ENCODE measurements around the gene SERAC1. TPM values are rescaled to one million over a fixed set of nuclear protein-coding genes. Genes with fewer than 3 reads are reported as not detected.

SERAC1 gene
- total and polyA plus RNA-seq, 7 donors, result 3.6 to 15.0 (median 9.6) TPM

GRCh38 chr6:158194487-158195280 lies 26.6 kb upstream of the SERAC1 start:
- Histone ChIP-seq H3K4me3 (no peak overlapping the region), H3K9me3 (no peaks in the 10 kb centered on the region), H3K4me1 (no peaks in the 10 kb centered on the region), H3K36me3 (peaks cover 0 to 26% (median 8%) of the 10 kb centered on the region in 4 donors), H3K27ac (no peak overlapping the region), H3K27me3 (no peaks in the 10 kb centered on the region)
- 55 to 86% methylated on average over 4 of the region's 4 CpGs for WGBS, 2 donors
- TF ChIP-seq EP300 (IDR thresholded peaks at IDR 0.05), result no peak
- no peak for TF ChIP-seq POLR2A (IDR thresholded peaks at IDR 0.05)
- no peak for TF ChIP-seq CTCF (IDR thresholded peaks at IDR 0.05)
- TF ChIP-seq POLR2AphosphoS5 (IDR thresholded peaks at IDR 0.05), result no peak
- intact Hi-C loops (cut with DNase I), result no loop called here
- no peak for DNase-seq

GRCh38 chr6:158191761-158192160 lies 23.7 kb upstream of the SERAC1 start:
- no peaks in the 10 kb centered on the region for H3K9me3 ChIP-seq
- intact Hi-C loops (cut with DNase I), result no loop called here
- no peak overlapping the region for H3K27ac ChIP-seq
- TF ChIP-seq CTCF (IDR thresholded peaks at IDR 0.05) (no peak), POLR2AphosphoS5 (IDR thresholded peaks at IDR 0.05) (no peak), EP300 (IDR thresholded peaks at IDR 0.05) (no peak), POLR2A (IDR thresholded peaks at IDR 0.05) (no peak)
- DNase-seq, result no peak
- no peaks in the 10 kb centered on the region for H3K4me1 ChIP-seq
- no peak overlapping the region for H3K4me3 ChIP-seq
- H3K36me3 ChIP-seq, result peaks cover 0 to 40% (median 10%) of the 10 kb centered on the region in 4 donors
- H3K27me3 ChIP-seq, result no peaks in the 10 kb centered on the region
- WGBS, 2 donors, result 94 to 96% methylated on average over 4 of the region's 4 CpGs

GRCh38 chr6:158191032-158191431 lies 23.0 kb upstream of the SERAC1 start:
- Histone ChIP-seq H3K9me3 (no peaks in the 10 kb centered on the region), H3K27me3 (no peaks in the 10 kb centered on the region), H3K36me3 (peaks cover 0 to 43% (median 10%) of the 10 kb centered on the region in 4 donors), H3K4me1 (no peaks in the 10 kb centered on the region), H3K27ac (no peak overlapping the region), H3K4me3 (no peak overlapping the region)
- no peak for DNase-seq
- TF ChIP-seq POLR2AphosphoS5 (IDR thresholded peaks at IDR 0.05) (no peak), EP300 (IDR thresholded peaks at IDR 0.05) (no peak), POLR2A (IDR thresholded peaks at IDR 0.05) (no peak), CTCF (IDR thresholded peaks at IDR 0.05) (no peak)
- WGBS, 2 donors, result 76 to 89% methylated on average over 1 of the region's 1 CpG
- intact Hi-C loops (cut with DNase I), result no loop called here

- 94 to 96% methylated on average over 3 of the region's 3 CpGs for WGBS, 2 donors
- no peak overlapping the region for H3K4me3 ChIP-seq
- H3K9me3 ChIP-seq, result no peaks in the 10 kb centered on the region
- DNase-seq, result no peak
- no peaks in the 10 kb centered on the region for H3K27me3 ChIP-seq
- no peaks in the 10 kb centered on the region for H3K4me1 ChIP-seq
- peaks cover 0 to 34% (median 10%) of the 10 kb centered on the region in 4 donors for H3K36me3 ChIP-seq
- intact Hi-C loops (cut with DNase I), result no loop called here
- no peak overlapping the region for H3K27ac ChIP-seq
- no peak for TF ChIP-seq POLR2A (IDR thresholded peaks at IDR 0.05)
- TF ChIP-seq CTCF (IDR thresholded peaks at IDR 0.05), result no peak
- no peak for TF ChIP-seq EP300 (IDR thresholded peaks at IDR 0.05)
- TF ChIP-seq POLR2AphosphoS5 (IDR thresholded peaks at IDR 0.05), result no peak
Measured at GRCh38 chr6:158188591-158188990, 20.5 kb upstream of the SERAC1 start.
